NCI-H1105 (cell line): ENCODE measurements around the gene SLC25A41.
"Not testable (repeated sequence)": the region's sequence is repeated elsewhere in the genome, so short reads cannot be mapped to it uniquely, and the experiment has no call there.

Experiments used
- DNase-seq: peaks from one replicate; lab custom pipeline; 2025; lab: John Stamatoyannopoulos, UW

Gene SLC25A41

GRCh38 chr19:6428692-6429418 is 4.7 kb downstream of the SLC25A41 start:
- DNase-seq = not testable (repeated sequence)

- no peak for DNase-seq
These were observed 6.4 kb downstream of the SLC25A41 start for GRCh38 chr19:6427131-6427530.

- no peak for DNase-seq
These were observed 7.6 kb downstream of the SLC25A41 start for GRCh38 chr19:6425732-6426620.

GRCh38 chr19:6424939-6425731 is 8.4 kb downstream of the SLC25A41 start:
- peak; percentile 100 for DNase-seq

GRCh38 chr19:6424195-6424938 is 9.2 kb downstream of the SLC25A41 start, which contains the start of gene KHSRP:
Gene KHSRP, minus strand, starts transcription at chr19:6424811. Its CDS starts 110 bp downstream, at chr19:6424701.
- DNase-seq = peak; percentile 54

GRCh38 chr19:6423499-6424194 is 9.9 kb downstream of the SLC25A41 start:
- DNase-seq = no peak

- no peak for DNase-seq
These were observed 12.2 kb downstream of the SLC25A41 start for GRCh38 chr19:6421075-6422014.

- DNase-seq = no peak
These were observed 15.0 kb downstream of the SLC25A41 start for GRCh38 chr19:6418562-6418932.

- no peak for DNase-seq
These were observed 15.6 kb downstream of the SLC25A41 start for GRCh38 chr19:6417713-6418561.

- no peak for DNase-seq
These were observed 16.7 kb downstream of the SLC25A41 start for GRCh38 chr19:6416658-6417405.

- no peak for DNase-seq
These were observed 17.9 kb downstream of the SLC25A41 start for GRCh38 chr19:6415591-6416190.

GRCh38 chr19:6414793-6415590 is 18.6 kb downstream of the SLC25A41 start:
- DNase-seq = no peak

- no peak for DNase-seq
These were observed 19.6 kb downstream of the SLC25A41 start for GRCh38 chr19:6413721-6414643.

- DNase-seq = no peak
These were observed 20.3 kb downstream of the SLC25A41 start for GRCh38 chr19:6413291-6413690.

GRCh38 chr19:6412447-6413091 is 21.0 kb downstream of the SLC25A41 start:
- DNase-seq = no peak
